ENCODE results near the gene SETD5. TPM values are rescaled to one million over a fixed set of nuclear protein-coding genes. Genes with fewer than 3 reads are reported as not detected.

The SETD5 gene, protein sequence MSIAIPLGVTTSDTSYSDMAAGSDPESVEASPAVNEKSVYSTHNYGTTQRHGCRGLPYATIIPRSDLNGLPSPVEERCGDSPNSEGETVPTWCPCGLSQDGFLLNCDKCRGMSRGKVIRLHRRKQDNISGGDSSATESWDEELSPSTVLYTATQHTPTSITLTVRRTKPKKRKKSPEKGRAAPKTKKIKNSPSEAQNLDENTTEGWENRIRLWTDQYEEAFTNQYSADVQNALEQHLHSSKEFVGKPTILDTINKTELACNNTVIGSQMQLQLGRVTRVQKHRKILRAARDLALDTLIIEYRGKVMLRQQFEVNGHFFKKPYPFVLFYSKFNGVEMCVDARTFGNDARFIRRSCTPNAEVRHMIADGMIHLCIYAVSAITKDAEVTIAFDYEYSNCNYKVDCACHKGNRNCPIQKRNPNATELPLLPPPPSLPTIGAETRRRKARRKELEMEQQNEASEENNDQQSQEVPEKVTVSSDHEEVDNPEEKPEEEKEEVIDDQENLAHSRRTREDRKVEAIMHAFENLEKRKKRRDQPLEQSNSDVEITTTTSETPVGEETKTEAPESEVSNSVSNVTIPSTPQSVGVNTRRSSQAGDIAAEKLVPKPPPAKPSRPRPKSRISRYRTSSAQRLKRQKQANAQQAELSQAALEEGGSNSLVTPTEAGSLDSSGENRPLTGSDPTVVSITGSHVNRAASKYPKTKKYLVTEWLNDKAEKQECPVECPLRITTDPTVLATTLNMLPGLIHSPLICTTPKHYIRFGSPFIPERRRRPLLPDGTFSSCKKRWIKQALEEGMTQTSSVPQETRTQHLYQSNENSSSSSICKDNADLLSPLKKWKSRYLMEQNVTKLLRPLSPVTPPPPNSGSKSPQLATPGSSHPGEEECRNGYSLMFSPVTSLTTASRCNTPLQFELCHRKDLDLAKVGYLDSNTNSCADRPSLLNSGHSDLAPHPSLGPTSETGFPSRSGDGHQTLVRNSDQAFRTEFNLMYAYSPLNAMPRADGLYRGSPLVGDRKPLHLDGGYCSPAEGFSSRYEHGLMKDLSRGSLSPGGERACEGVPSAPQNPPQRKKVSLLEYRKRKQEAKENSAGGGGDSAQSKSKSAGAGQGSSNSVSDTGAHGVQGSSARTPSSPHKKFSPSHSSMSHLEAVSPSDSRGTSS (N-terminal part only)
- total RNA-seq (2022; extraction: Qiagen RNA extraction; ENCODE audit: low read depth), result 43.2 to 59.0 TPM (median 50.5 TPM) in 5 replicates

GRCh38 chr3:9397332-9397905 lies at the start of gene SETD5:
TSS of gene SETD5 (plus strand) at chr3:9397615. CDS start at chr3:9428939, 31,324 bp downstream.

DNA sequence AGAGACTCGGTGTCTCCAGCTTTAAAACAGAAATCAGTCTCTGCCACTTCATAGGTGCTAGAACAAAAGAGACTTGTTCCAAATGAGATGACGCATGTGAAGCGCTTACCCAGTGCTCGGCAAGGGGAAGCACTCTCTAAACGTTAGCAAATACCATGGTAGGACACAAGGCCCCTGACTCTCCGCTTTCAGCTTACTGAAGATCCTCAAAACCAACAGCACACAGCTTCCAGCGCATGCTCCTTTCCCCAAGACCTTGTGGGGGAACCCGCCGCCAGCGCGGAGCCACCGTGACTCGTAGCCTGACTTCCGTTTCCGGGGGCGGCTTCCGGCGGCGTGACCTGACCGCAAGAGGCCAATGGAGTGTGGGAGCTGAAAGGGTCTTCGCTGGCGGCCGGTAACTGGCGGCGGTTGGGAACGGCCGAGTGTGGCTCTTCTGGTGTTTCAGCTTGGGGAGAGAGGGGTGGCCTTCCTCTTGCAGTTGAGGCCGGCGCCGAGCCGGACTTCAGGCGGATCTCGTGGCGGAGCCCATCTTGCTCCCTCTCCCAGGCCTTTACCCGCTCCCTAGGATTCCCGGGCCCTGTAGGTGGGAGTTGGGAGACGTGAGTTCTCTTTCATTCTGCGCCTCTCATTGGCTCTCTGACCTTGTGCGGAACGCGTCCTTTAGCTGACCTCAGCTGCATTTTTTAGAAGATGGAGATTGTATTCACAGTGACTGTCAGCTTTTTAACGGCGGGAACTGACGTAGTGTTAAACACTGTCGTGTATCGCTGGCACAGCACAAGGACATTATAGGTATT lies 34.5 kb upstream of the SETD5 start, which contains the start of gene THUMPD3:
THUMPD3 (plus strand) TSS at position 324 of the 800 bp plus-strand sequence. CDS start 2,015 bp downstream, outside the sequence.

Other genes starting within 250 kb of the SETD5 start
- 0.62 to 0.89 TPM (median 0.71 TPM) in 5 replicates for gene SRGAP3, start 148.0 kb upstream of the SETD5 start, total RNA-seq (2022; extraction: Qiagen RNA extraction; ENCODE audit: low read depth)
- 53.6 to 62.9 TPM (median 56.8 TPM) in 5 replicates for gene THUMPD3, start 34.6 kb upstream of the SETD5 start, total RNA-seq (2022; extraction: Qiagen RNA extraction; ENCODE audit: low read depth)
- gene LHFPL4, start 156.2 kb downstream of the SETD5 start, total RNA-seq (2022; extraction: Qiagen RNA extraction; ENCODE audit: low read depth), result 0.05 to 0.78 TPM (median 0.08 TPM) in 5 replicates

Measured in A549 treated with CpdA at 1 μM for 4 hours (cell line).